NAMALWA (cell line): ENCODE results near the gene SGK2.
A peak's percentile ranks its signal among the peaks of the same experiment; 100 is the strongest.

ENCODE experiments used
- DNase-seq: peaks from one replicate; pipeline ENCODE4 v3.0.0-alpha.2; 2015; ENCODE audit warnings: low spot score

SGK2 gene

DNA sequence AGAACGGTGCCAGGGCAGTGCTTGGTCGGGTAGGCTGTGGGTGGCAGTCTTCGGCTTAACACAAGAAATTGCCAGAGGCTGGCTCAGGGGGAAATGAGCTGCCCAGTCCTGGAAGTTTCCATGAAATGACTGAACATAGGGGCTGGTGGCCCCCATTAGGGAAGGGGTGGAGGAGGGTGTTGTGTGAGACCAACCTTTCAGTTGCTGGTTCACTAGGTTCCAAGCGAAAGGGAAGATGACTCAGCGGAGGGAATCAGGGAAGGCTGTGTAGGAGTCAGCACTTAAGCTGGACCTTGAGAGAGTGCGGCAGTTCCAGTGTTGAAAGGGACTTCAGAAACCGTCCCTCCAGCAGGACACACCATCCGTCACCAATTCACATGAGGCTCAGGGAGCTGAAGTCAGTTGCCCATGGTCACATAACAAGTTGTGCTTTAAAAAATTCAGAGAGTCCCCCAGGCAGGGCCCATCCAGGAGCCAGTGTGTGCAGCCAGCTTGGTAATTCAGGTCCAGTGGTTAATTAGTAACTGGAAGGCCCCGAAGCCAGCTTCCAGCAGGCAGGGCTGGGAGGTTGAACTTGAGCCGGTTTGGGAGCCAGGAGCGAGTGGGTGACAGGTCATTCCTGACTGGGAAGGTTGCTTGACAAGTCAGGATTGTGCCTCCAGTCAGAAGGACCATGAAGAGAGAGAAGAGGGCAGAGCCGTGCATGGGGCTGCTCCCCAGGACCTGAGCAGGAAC is at the start of gene SGK2:
SGK2 (plus strand) TSS at position 616 of the 735 bp plus-strand sequence. CDS start 7,469 bp downstream, outside the sequence.
- no peak for DNase-seq

GRCh38 chr20:43511879-43512278 is 46.9 kb upstream of the SGK2 start:
- DNase-seq = no peak

DNA sequence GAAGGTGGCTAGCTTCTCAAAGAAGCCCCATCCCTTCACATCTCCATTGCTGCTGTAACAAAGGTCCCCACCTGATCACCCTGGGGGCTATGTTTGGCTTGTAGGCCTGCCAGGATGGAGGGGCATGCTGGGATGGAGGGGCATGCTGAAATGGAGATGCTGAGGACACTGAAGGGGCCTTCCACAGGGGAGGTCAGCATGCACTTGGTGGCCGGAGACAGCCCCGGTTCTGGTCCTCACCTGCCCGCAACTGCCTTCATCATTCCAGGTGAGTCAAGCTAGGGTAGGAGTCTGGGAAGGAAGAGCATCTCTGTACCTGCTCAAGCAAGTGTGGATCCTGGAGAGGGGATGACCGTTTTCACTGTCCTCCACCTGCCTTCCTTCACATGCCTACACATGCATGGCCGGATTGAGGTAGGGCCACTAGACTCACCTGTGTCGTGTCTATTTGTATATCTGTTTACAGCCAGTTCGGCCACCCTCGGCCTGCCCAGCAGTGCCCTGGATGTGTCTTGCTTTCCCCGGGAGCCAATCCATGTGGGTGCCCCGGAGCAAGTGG is 45.4 kb upstream of the SGK2 start:
- no peak for DNase-seq

DNA sequence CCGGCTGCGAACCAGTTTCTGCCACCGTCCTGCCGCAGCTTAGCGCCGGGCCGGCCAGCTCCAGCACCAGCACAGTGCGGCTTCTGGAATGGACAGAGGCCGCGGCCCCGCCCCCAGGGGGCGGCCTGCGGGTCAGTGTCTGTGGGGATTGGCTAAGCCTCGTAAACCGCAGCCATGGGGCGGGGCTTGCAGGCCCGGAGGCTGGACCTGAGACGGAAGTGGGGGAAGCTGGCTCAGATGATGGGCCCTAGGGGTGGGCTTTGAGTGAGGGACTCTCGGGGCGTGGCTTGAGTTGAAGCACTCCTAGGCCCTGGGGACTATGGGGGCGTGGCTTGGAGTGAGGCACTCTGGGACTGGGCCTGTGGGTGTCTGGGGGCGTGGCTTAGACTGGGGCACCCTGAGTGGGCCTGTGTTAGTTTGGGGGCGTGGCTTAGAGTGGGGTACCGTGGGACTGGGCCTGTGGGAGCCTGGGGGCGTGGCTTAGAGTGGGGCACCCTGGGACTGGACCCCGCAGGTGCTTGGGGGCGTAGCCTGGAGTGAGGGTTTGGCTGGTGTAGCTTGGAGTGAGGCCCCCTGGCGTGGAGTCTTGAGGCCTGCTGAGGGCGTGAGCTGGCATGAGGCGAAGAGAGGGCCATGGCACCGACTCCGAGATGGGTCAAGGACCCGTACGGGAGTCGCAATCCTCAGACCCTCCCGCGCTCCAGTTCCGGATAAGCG is 44.7 kb upstream of the SGK2 start:
- DNase-seq = peak; percentile 99

- DNase-seq = no peak
Observed at GRCh38 chr20:43514648-43514999, 44.2 kb upstream of the SGK2 start.

- no peak for DNase-seq
Observed at GRCh38 chr20:43515628-43516027, 43.2 kb upstream of the SGK2 start.

- DNase-seq = no peak
Observed at GRCh38 chr20:43516251-43516824, 42.5 kb upstream of the SGK2 start.

- DNase-seq = no peak
Observed at GRCh38 chr20:43520074-43520630, 38.7 kb upstream of the SGK2 start.

- DNase-seq = no peak
Observed at GRCh38 chr20:43525021-43525420, 33.8 kb upstream of the SGK2 start.

DNA sequence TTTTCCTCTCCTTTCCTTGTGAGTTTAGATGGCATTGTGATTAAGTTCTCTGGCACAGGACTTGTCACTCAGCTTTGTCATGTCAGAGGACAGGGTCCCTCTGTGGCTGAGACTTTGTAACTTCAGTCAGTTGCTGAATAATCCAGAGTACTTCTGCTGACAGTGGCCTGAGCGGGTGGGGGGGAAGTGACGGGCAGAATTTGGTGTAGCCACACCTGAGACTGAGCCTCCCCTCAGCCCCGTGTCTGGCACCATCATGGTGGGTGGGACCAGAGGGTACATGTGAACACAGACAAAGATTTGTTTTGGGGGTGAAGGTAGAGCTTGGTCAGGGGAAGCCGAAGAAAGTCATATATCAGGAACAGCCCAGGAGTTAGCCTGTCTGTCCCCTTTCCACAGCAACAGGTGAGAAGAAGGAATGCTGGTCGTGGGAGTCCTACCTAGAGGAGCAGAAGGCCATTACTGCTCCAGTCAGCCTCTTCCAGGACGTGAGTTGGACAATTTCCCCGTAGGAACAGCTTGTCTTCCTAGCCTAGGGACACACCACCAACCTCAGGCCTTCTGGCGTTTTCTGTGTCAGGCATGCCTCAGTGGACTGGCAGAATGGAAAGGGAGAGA is 30.5 kb upstream of the SGK2 start:
- no peak for DNase-seq

- no peak for DNase-seq
Observed at GRCh38 chr20:43529051-43529450, 29.8 kb upstream of the SGK2 start.

- no peak for DNase-seq
Observed at GRCh38 chr20:43529457-43530153, 29.2 kb upstream of the SGK2 start.

- no peak for DNase-seq
Observed at GRCh38 chr20:43530321-43531090, 28.3 kb upstream of the SGK2 start.

GRCh38 chr20:43531091-43531443 is 27.8 kb upstream of the SGK2 start:
- no peak for DNase-seq

GRCh38 chr20:43532416-43533055 is 26.3 kb upstream of the SGK2 start:
- no peak for DNase-seq

GRCh38 chr20:43533060-43533459 is 25.8 kb upstream of the SGK2 start:
- no peak for DNase-seq

- DNase-seq = no peak
Observed at GRCh38 chr20:43534016-43534415, 24.8 kb upstream of the SGK2 start.

- no peak for DNase-seq
Observed at GRCh38 chr20:43534791-43535350, 24.0 kb upstream of the SGK2 start.

DNA sequence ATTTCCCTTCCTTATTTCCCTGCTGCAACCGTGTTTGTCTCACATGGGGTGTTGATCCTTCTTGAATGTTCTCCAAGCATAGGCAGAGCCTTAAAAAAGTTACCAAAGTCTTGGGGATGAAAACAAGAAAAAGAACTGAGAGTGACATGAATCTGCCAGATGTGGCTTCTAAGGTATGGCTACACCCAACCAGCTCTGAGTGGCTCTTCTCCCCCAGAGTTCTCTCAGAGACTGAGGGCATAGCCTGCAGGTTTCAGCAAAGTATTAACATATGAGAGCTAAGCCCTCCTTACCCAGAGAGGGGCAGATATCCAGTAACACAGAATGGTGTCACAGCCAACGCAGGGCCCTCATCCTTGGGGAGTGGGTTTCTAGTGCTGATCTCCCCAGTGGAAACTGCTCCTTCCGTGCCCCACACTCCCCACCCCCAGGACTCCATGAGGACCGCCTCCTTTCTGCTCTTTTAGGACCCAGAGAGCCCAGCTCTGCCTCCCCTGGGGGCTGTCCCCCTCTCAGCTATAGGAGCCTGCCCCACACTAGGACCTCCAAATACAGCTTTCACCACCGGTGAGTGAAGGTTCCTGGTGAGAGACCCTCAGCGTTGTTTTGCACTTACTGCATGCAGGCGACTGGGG is 23.3 kb upstream of the SGK2 start:
- no peak for DNase-seq
